Measurements from ENCODE around the gene SNAPC4.

DNA sequence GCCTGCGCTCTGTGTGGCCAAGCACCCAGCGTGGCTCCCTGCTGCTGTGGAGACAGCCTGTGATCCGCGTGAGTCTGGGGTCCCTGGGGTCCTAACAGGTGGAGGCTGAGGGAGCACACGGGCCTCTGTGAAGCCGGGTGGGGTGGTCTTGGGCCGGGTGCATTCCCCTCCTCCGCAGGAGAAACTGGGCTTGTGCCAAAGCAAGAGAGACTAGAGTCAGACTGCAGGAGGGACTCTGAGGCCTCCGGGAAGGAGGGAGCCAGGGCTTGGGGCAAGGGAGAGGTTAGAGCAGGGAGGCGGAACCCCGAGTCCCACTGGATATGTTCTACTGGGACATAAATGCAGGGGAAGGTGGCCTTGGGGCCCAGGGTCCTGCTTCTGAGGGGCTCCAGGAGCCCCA is 46.9 kb downstream of the SNAPC4 start:
- TF ChIP-seq, protein P1, sequence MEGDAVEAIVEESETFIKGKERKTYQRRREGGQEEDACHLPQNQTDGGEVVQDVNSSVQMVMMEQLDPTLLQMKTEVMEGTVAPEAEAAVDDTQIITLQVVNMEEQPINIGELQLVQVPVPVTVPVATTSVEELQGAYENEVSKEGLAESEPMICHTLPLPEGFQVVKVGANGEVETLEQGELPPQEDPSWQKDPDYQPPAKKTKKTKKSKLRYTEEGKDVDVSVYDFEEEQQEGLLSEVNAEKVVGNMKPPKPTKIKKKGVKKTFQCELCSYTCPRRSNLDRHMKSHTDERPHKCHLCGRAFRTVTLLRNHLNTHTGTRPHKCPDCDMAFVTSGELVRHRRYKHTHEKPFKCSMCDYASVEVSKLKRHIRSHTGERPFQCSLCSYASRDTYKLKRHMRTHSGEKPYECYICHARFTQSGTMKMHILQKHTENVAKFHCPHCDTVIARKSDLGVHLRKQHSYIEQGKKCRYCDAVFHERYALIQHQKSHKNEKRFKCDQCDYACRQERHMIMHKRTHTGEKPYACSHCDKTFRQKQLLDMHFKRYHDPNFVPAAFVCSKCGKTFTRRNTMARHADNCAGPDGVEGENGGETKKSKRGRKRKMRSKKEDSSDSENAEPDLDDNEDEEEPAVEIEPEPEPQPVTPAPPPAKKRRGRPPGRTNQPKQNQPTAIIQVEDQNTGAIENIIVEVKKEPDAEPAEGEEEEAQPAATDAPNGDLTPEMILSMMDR (IDR thresholded peaks at IDR 0.05; ENCODE audit: poor library complexity, severe bottlenecking), result no peak
- TF ChIP-seq EZH2 (IDR thresholded peaks at IDR 0.05; ENCODE audit: borderline replicate concordance, insufficient read depth, low read length, poor library complexity, severe bottlenecking) (no peak), MXI1 (conservative IDR thresholded peaks at IDR 0.05; ENCODE audit: poor library complexity, severe bottlenecking) (no peak)

Data from neural cell (in vitro differentiated cells).